ENCODE measurements around the gene HNRNPH1. TPM values are rescaled to one million over a fixed set of nuclear protein-coding genes. Genes with fewer than 3 reads are reported as not detected.

Gene HNRNPH1
- total and polyA plus RNA-seq, 2 of the 13 experiments (the other 11 are each of a cell fraction or from before 2014, with no cell fraction given) = 382 to 1,064 TPM

- no peak for DNase-seq (ENCODE audit: low spot score)
- Histone ChIP-seq H3K27me3 (ENCODE audit: control insufficient read depth in 1 of 2, insufficient read depth in 2 of 2, low read length in 2 of 2) (no peaks in the 10 kb centered on the region), H3K4me3 (replicated peaks in 1 of 3; ENCODE audit: insufficient read depth in 1 of 3, low read depth in 2 of 3, low read length in 3 of 3) (no peak overlapping the region), H2AFZ (ENCODE audit: low read length) (no peak overlapping the region), H3K36me3 (replicated peaks in 1 of 2; ENCODE audit: control insufficient read depth in 1 of 2, insufficient read depth in 2 of 2, low read length in 2 of 2) (peaks cover 14 to 90% of the 10 kb centered on the region in 2 experiments), H3K9me3 (ENCODE audit: low read length) (no peaks in the 10 kb centered on the region), H4K20me1 (ENCODE audit: insufficient read depth, low read length) (peaks cover 47% of the 10 kb centered on the region), H3K4me2 (ENCODE audit: low read depth, low read length) (no peak overlapping the region), H3K9ac (ENCODE audit: insufficient read depth, low read depth, low read length) (no peak overlapping the region), H3K4me1 (ENCODE audit: insufficient read depth, low read length) (peaks cover 46% of the 10 kb centered on the region), H3K79me2 (ENCODE audit: insufficient read depth, low read length) (peaks cover 8% of the 10 kb centered on the region), H3K27ac (ENCODE audit: extremely low read length, insufficient read depth, low read length) (peak overlapping the region; percentile 12)
- intact Hi-C loops (cut with micrococcal nuclease; ENCODE audit: unreplicated experiment) (no loop called here), in situ Hi-C loops (cut with HindIII; ENCODE audit: extremely low pct_ligation_motif_present, low pct_unique_long_range_greater_than_20kb) (no loop called here)
- no TSS peak for BruUV-seq (replicated peaks)
- no peak for TF ChIP-seq HOXA9 (CRISPR knock-in tag; IDR thresholded peaks at IDR 0.05; ENCODE audit: borderline replicate concordance)
- TF ChIP-seq POLR2G (IDR thresholded peaks at IDR 0.05; ENCODE audit: low read depth, low read length) = peak; percentile 5; the same call in 1 of the 2 replicates
- 0 out of 4 replicates have a peak, but pooled peaks of 1 of the 2 experiments have one; percentile 42 for TF ChIP-seq POLR2A (IDR thresholded peaks at IDR 0.05; ENCODE audit: insufficient read depth in 1 of 2, low read depth in 2 of 2, low read length in 2 of 2)
- CTCF ChIA-PET (ENCODE audit: low intra/inter-chr PET ratio, low total read pairs) = no interaction called here
- no peak for FAIRE-seq
- POLR2A ChIA-PET = interaction anchor here (4.6 to 6.5 kb wide), 2 partner anchors 9 to 13 kb away, joined by 19 to 102 read pairs; partner anchors contain the start of gene HNRNPH1
- ATAC-seq = no peak
These were observed 12.6 kb downstream of the HNRNPH1 start for GRCh38 chr5:179610903-179611265.

- DNase-seq (ENCODE audit: low spot score) (no peak), ATAC-seq (peak; percentile 1), FAIRE-seq (no peak)
- H3K4me2 ChIP-seq (ENCODE audit: low read depth, low read length) = no peak overlapping the region
- peaks cover 3% of the 10 kb centered on the region for H3K79me2 ChIP-seq (ENCODE audit: insufficient read depth, low read length)
- H3K9me3 ChIP-seq (ENCODE audit: low read length) = no peaks in the 10 kb centered on the region
- peaks cover 41% of the 10 kb centered on the region for H4K20me1 ChIP-seq (ENCODE audit: insufficient read depth, low read length)
- H3K36me3 ChIP-seq (replicated peaks in 1 of 2; ENCODE audit: control insufficient read depth in 1 of 2, insufficient read depth in 2 of 2, low read length in 2 of 2) = peaks cover 13 to 90% of the 10 kb centered on the region in 2 experiments
- in situ Hi-C loops (cut with HindIII; ENCODE audit: extremely low pct_ligation_motif_present, low pct_unique_long_range_greater_than_20kb) (no loop called here), intact Hi-C loops (cut with micrococcal nuclease; ENCODE audit: unreplicated experiment) (no loop called here)
- no TSS peak for BruUV-seq (replicated peaks)
- WGBS (ENCODE audit: low lambda C conversion rate) = 95% methylated on average over 17 of the region's 23 CpGs
- no peak overlapping the region for H3K27ac ChIP-seq (ENCODE audit: extremely low read length, insufficient read depth, low read length)
- H3K4me1 ChIP-seq (ENCODE audit: insufficient read depth, low read length) = peaks cover 40% of the 10 kb centered on the region
- H3K4me3 ChIP-seq (replicated peaks in 1 of 3; ENCODE audit: insufficient read depth in 1 of 3, low read depth in 2 of 3, low read length in 3 of 3) = no peak overlapping the region
- ChIA-PET CTCF (ENCODE audit: low intra/inter-chr PET ratio, low total read pairs) (no interaction called here), POLR2A (interaction anchor here (2.1 to 6.5 kb wide), 3 partner anchors 10 to 14 kb away, joined by 5 to 102 read pairs (median 19); partner anchors contain the start of gene HNRNPH1)
- H3K9ac ChIP-seq (ENCODE audit: insufficient read depth, low read depth, low read length) = no peak overlapping the region
- no peaks in the 10 kb centered on the region for H3K27me3 ChIP-seq (ENCODE audit: control insufficient read depth in 1 of 2, insufficient read depth in 2 of 2, low read length in 2 of 2)
- H2AFZ ChIP-seq (ENCODE audit: low read length) = no peak overlapping the region
- peak; percentile 94 for TF ChIP-seq AGO2 (optimal IDR thresholded peaks at IDR 0.05; ENCODE audit: low read depth, low read length)
- TF ChIP-seq, protein P1, sequence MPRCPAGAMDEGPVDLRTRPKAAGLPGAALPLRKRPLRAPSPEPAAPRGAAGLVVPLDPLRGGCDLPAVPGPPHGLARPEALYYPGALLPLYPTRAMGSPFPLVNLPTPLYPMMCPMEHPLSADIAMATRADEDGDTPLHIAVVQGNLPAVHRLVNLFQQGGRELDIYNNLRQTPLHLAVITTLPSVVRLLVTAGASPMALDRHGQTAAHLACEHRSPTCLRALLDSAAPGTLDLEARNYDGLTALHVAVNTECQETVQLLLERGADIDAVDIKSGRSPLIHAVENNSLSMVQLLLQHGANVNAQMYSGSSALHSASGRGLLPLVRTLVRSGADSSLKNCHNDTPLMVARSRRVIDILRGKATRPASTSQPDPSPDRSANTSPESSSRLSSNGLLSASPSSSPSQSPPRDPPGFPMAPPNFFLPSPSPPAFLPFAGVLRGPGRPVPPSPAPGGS (CRISPR knock-in tag; IDR thresholded peaks at IDR 0.05) = 0 out of 2 replicates have a peak, but pooled peaks have one; percentile 25
- TF ChIP-seq BCL6 (CRISPR knock-in tag; IDR thresholded peaks at IDR 0.05) = no peak
- TF ChIP-seq, protein P2, sequence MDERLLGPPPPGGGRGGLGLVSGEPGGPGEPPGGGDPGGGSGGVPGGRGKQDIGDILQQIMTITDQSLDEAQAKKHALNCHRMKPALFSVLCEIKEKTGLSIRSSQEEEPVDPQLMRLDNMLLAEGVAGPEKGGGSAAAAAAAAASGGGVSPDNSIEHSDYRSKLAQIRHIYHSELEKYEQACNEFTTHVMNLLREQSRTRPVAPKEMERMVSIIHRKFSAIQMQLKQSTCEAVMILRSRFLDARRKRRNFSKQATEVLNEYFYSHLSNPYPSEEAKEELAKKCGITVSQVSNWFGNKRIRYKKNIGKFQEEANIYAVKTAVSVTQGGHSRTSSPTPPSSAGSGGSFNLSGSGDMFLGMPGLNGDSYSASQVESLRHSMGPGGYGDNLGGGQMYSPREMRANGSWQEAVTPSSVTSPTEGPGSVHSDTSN (CRISPR knock-in tag; IDR thresholded peaks at IDR 0.05) = no peak
- TF ChIP-seq ZC3H13 (CRISPR knock-in tag; IDR thresholded peaks at IDR 0.05) = 0 out of 2 replicates have a peak, but pooled peaks have one; percentile 46
- no peak for TF ChIP-seq CHD2 (IDR thresholded peaks at IDR 0.05; ENCODE audit: low read depth, low read length)
- no peak for TF ChIP-seq SOX5 (CRISPR knock-in tag; IDR thresholded peaks at IDR 0.05; ENCODE audit: borderline replicate concordance)
- TF ChIP-seq ZNF296 (CRISPR knock-in tag; conservative IDR thresholded peaks at IDR 0.05) = no peak
- TF ChIP-seq TFDP1 (CRISPR knock-in tag; IDR thresholded peaks at IDR 0.05; ENCODE audit: borderline replicate concordance) = no peak
- TF ChIP-seq, protein P3, sequence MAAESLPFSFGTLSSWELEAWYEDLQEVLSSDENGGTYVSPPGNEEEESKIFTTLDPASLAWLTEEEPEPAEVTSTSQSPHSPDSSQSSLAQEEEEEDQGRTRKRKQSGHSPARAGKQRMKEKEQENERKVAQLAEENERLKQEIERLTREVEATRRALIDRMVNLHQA (CRISPR knock-in tag; IDR thresholded peaks at IDR 0.05) = no peak
- TF ChIP-seq ZNF260 (CRISPR knock-in tag; IDR thresholded peaks at IDR 0.05; ENCODE audit: borderline replicate concordance, low read depth) = no peak
These were observed 13.2 kb downstream of the HNRNPH1 start for GRCh38 chr5:179610109-179610902.

Measured in HepG2 (cell line).